Heart left ventricle (tissue), 13 donors: ENCODE measurements around the gene ZNF598.

Experiments
- CTCF ChIP-seq, 12 donors: fragments of 200-600 bp; sonication (generic) in 4 of 12; IDR thresholded peaks; one replicate each; pipeline versions ENCODE4 v1.5.0 to v1.8.0; 2018 to 2022; ENCODE audit warnings: antibody characterized with exemption in 12 of 12, mild to moderate bottlenecking in 5 of 12
- POLR2A ChIP-seq, 2 donors: fragments of 450-650 bp; IDR thresholded peaks; one replicate each; pipeline ENCODE4 v1.6.1; 2017; ENCODE audit warnings: antibody characterized with exemption in 2 of 2, mild to moderate bottlenecking in 2 of 2, moderate library complexity in 2 of 2
- donor health status: ischemic (EF 13 %, LVEDD 7.1; RV severe dilation, severe dysfunction).
- donor health status: DM: no; HTN: yes; CAD: no.
- donor health status: DM: no; HTN: no; CAD: no.
- donor health status: ischemic (EF 25% LVEDD 6.9; RV normal size, moderate dysfunction).
- donor health status: ischemic (EF 25% LVEDD 5.7; RV mildly dilated, moderate dysfunction).
- donor health status: ischemic (EF 35%, LVEDD 5.7; RV mildly dilated, moderate dysfunction).
- donor health status: nonischemic (EF 11% LVEDD 7.7; RV severe dilation, severe dysfunction).
- donor health status: DM: yes; HTN: yes; CAD: no.
- donor health status: PGD.
- donor health status: ischemic (EF 29% LVEDD 5.4; RV normal size, mild dysfunction).
- donor health status: nonischemic (EF 23%, LVEDD 6.1; RV moderate dilation, normal function).

- no peak for TF ChIP-seq POLR2A (IDR thresholded peaks at IDR 0.05)
- TF ChIP-seq CTCF (IDR thresholded peaks at IDR 0.05), result no peak
These were observed 34.2 kb upstream of the ZNF598 start for GRCh38 chr16:2043667-2044451.
